VCaP (cell line): ENCODE measurements around the gene TH.

Experiments
- H3K27ac ChIP-seq: fragments of 450-650 bp; 2 replicates; pipeline ENCODE4 v1.5.1; 2017
- TF ChIP-seq, protein P1 (sequence below): fragments of 450-650 bp; conservative IDR thresholded peaks from 2 replicates; pipeline ENCODE4 v1.5.1; 2017; ENCODE audit warnings: mild to moderate bottlenecking, moderate library complexity

The TH gene

DNA sequence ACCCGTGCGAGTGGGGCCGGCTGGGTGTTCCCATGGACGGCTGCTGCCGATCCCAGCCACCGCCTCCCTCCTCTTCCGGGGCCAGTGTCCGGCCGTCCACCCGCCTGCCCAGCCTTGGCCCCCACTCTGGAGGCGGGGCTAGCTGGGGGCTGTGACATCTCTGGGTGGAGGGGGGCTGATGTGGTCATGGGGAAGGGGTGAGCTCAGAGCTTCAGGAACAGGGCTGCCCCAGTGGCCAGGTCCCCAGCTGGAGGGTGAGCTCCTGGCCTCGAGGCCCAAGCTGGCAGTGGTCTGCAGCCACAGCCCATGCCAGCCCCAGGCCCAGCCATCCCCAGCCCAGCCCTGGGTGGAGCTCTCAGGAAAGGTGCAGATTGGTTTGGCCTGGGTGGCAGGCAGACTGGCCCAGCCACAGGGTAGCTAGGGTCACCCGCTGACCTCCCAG lies 13.3 kb downstream of the TH start:
- TF ChIP-seq, protein P1, sequence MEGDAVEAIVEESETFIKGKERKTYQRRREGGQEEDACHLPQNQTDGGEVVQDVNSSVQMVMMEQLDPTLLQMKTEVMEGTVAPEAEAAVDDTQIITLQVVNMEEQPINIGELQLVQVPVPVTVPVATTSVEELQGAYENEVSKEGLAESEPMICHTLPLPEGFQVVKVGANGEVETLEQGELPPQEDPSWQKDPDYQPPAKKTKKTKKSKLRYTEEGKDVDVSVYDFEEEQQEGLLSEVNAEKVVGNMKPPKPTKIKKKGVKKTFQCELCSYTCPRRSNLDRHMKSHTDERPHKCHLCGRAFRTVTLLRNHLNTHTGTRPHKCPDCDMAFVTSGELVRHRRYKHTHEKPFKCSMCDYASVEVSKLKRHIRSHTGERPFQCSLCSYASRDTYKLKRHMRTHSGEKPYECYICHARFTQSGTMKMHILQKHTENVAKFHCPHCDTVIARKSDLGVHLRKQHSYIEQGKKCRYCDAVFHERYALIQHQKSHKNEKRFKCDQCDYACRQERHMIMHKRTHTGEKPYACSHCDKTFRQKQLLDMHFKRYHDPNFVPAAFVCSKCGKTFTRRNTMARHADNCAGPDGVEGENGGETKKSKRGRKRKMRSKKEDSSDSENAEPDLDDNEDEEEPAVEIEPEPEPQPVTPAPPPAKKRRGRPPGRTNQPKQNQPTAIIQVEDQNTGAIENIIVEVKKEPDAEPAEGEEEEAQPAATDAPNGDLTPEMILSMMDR = no peak

GRCh38 chr11:2157294-2158040 lies 14.1 kb downstream of the TH start:
- TF ChIP-seq, protein P1 = no peak
- H3K27ac ChIP-seq = peak overlapping the region; percentile 67

More for the DNA sequence above, 13.3 kb downstream of the TH start:
- H3K27ac ChIP-seq = no peak overlapping the region

DNA sequence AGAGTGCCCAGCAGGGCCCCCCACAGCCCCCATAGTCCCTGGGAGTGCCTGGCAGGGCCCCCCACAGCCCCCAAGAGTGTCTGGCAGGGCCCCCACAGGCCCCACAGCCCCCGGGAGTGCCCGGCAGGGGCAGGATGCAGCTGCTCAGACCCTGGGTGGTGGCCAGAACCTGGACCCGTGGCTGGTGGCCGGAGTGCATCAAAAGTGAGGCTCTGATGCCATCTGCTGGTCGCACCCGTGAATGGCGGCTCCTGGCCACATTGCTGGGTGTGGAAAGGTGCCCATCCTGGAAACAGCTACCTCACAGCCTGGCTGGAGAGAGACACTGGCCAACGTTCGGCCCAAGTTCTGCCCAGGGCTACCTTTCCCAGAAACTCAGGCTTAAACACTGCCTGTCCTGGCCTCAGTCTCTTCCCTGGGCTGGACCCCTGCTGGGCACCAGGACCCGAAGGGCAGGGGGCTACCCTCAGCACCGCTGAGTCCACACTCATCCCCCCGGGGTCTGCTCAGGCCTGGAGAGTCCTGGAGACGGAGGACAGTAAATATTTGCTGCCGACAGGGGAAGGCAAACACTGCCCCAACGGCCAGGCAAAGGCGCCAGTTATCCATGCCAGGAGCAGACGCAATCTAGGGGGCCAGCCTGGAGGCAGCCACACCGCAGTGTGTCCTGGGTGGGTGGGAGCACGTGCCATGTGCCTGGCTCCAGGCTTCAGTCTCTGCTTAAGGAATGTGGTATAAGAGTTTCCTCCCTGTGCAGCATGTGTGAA lies 15.0 kb downstream of the TH start:
- TF ChIP-seq, protein P1 = peak; percentile 86

DNA sequence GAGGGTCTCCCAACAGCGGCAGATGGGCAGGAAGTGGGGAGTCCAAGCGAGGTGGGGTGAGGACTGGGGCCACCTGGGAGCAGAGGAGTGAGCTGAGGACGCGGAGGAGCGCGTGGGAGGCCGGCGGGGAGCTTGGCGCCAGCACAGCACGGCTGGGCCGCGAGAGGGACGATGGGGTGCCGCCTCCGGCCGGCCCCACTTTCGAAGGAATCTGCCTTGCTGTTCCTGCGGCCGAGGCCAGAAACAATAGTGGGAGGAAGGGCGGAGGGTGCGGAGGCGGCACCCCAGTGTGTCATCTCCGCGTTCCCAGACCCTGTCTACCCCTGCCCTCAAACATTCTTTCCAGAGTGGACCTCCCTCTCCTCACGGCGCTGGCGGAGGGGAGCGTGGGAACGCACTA lies 16.1 kb downstream of the TH start:
- H3K27ac ChIP-seq = no peak overlapping the region
- TF ChIP-seq, protein P1 = no peak

More for the DNA sequence above, 15.0 kb downstream of the TH start:
- peak overlapping the region; percentile 67 for H3K27ac ChIP-seq

DNA sequence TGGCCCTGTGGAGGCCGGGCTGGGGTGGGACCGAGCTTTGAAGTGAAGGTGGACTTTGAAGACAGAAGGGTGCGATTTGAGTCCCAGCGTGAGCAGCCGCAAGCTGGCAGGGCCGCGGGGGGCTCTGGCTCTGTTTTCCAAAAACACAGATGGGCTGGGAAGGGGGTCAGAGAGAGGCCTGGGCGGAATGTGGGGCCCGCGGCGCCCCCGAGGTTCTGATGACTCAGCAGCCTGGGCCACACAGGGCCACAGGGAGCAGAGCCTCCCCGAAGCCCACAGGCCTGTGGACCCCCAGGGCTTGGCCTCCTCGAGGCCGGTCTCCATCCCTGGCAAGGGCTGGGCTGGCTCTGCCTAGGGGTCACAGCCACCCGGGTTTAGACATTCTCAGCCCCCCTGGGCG lies 16.7 kb downstream of the TH start:
- no peak overlapping the region for H3K27ac ChIP-seq
- TF ChIP-seq, protein P1 = no peak

DNA sequence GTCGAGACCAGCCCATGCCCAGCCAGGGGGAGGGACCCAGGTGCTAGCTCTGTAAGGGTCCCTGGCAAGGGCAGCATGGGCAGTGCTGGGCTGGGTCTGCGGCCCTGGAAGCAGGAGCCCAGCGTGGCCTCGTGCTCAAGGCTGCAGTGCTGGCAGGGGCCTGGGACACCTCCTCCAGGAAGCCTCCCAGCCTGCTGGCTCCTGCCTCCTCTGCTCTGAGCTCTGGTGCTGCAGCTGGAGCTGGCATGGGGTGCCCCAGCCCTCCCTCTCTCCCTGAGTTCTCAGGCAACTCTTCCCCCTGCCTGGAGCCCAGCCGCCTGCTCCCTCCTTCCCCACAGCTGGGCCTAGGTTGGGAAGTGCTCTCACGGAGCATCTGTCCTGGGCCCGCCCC lies 17.4 kb downstream of the TH start:
- no peak overlapping the region for H3K27ac ChIP-seq
- TF ChIP-seq, protein P1 = no peak

- H3K27ac ChIP-seq = no peak overlapping the region
- TF ChIP-seq, protein P1 = no peak
Observed at GRCh38 chr11:2153581-2154194, 17.9 kb downstream of the TH start.
